Stimulated activated CD8-positive, alpha-beta memory T cell treated with anti-CD3 and anti-CD28 coated beads, Interleukin-12 subunit alpha, Interleukin-12 subunit beta, amount 100 ng/mL, for 4 hours (primary cell): ENCODE measurements around the gene ORMDL2.

Experiments
- DNase-seq: peaks from one replicate; pipeline ENCODE4 v3.0.0-alpha.2; 2020; ENCODE audit warnings: low read depth

Gene ORMDL2, protein sequence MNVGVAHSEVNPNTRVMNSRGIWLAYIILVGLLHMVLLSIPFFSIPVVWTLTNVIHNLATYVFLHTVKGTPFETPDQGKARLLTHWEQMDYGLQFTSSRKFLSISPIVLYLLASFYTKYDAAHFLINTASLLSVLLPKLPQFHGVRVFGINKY

GRCh38 chr12:55817345-55818139 is at the start of gene ORMDL2, which contains the start of gene SARNP:
Gene ORMDL2, plus strand, starts transcription at chr12:55818041. Its CDS starts 959 bp downstream, at chr12:55819000.
Gene SARNP, minus strand, starts transcription at chr12:55817724. Its CDS starts 23 bp downstream, at chr12:55817701.
- peak; percentile 88 for DNase-seq

DNA sequence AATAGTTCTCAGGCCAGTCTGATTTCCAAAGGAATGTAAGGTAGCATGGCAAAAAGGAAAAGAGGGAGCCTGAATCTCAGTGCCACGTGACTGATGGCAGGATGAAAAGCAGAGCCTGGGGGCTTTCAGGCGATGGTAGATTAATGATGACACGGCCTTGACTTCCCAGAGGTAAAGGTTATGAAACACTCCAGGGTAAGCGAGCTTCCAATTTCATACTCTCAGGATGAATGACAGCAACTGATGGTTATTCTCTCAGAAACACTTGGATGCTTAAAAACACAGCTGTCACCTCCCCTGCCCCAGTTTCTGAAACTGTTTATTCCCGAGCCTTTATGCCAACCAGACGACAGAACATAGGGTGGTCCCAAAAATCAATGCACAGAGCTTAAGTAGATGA is 46.1 kb upstream of the ORMDL2 start:
- DNase-seq = no peak

DNA sequence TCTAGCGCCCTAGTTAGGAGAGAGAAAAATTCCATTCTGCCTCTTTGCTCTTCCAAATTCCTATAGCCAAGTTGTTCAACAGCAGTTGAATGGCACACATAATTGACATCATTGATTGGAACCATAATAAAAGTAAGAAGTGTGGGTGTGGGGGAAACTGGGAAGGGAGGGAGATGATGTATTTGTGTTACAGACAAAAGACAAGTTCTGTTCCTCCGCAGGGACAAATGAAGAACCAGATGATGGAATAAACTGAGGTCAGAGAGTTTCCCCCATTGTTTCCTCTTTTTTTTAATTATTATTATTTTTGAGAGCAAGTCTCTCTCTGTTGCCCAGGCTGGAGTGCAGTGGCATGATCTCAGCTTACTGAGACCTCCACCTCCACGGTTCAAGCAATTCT is 40.0 kb upstream of the ORMDL2 start:
- DNase-seq = no peak

- no peak for DNase-seq
Observed at GRCh38 chr12:55780685-55781084, 37.2 kb upstream of the ORMDL2 start.

DNA sequence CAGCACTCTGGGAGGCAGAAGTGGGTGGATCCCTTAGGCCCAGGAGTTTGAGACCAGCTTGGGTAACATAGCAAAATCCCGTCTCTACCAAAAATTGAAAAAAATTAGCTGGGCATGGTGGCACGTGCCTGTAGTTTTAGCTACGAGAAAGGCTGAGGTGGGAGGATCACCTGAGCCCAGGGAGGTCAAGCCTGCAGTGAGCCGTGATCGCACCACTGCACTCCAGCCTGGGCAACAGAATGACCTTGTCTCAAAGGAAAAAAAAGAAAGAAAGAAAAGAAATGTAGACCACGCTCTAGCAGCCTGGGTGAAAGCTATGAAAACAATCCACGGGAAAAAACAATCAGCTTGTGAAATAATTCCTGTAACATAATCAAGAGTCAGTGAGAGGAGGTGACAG is 29.3 kb upstream of the ORMDL2 start:
- no peak for DNase-seq

GRCh38 chr12:55789171-55789570 is 28.7 kb upstream of the ORMDL2 start:
- no peak for DNase-seq

DNA sequence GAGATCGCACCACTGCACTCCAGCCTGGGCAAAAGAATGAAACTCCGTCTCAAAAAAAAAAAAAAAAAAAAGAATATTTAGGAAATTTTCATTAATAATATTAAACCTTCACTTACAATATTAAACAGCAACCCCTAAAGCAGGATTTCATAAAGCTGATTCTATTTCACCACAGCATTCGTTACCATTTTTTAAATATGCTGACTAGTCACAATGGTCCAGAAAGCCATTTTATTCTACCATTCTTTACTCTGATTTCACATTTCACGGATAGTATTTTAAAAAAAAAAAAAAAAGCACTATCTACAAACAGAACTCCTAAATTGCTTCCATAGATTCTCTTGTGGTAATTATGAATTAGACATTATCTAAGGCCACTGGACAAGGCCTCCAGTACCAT is 27.9 kb upstream of the ORMDL2 start:
- DNase-seq = no peak

DNA sequence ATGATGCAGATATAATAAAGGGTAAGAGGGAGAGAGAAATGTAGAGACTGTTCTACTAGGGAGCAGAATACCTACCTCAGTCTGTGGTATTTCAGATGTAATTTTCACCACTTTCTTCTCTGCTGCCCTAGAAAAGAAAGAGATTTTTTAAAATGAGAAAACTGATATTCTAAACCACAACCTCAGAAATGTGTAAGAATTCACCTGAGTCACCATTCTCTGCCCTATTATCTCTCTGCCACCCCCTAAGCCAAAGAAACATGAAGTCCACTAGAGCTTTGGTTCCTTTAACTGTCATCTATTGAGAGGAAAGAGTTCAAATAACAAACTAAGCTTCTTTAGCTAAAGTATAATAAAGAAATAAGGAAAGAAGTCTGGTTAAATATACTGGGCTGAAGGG is 21.9 kb upstream of the ORMDL2 start:
- DNase-seq = no peak

- DNase-seq = no peak
Observed at GRCh38 chr12:55797068-55797467, 20.8 kb upstream of the ORMDL2 start.

- DNase-seq = no peak
Observed at GRCh38 chr12:55797550-55797949, 20.3 kb upstream of the ORMDL2 start.

- no peak for DNase-seq
Observed at GRCh38 chr12:55806982-55807381, 10.9 kb upstream of the ORMDL2 start.

- no peak for DNase-seq
Observed at GRCh38 chr12:55809274-55809673, 8.6 kb upstream of the ORMDL2 start.

DNA sequence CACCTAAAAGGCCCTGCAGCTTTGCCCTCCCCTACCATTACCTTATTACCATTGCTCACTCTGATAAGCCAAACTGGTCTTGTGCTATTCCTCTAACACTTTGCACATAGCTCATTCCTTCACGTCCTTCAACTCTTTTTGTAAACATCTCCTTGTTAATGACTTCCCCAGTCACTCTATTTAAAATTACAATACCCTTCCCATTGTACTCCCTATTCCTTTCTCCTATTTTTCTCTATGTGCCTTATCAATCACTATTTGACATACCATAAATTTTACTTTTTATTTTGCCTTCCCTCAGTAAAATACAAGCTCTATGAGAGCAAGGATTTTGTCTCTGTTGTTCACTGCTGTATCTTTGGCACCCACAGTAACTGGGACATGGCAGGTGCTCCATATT is 5.8 kb upstream of the ORMDL2 start:
- no peak for DNase-seq

- DNase-seq = no peak
Observed at GRCh38 chr12:55814257-55814656, 3.6 kb upstream of the ORMDL2 start.

GRCh38 chr12:55815473-55815872 is 2.4 kb upstream of the ORMDL2 start:
- no peak for DNase-seq

DNA sequence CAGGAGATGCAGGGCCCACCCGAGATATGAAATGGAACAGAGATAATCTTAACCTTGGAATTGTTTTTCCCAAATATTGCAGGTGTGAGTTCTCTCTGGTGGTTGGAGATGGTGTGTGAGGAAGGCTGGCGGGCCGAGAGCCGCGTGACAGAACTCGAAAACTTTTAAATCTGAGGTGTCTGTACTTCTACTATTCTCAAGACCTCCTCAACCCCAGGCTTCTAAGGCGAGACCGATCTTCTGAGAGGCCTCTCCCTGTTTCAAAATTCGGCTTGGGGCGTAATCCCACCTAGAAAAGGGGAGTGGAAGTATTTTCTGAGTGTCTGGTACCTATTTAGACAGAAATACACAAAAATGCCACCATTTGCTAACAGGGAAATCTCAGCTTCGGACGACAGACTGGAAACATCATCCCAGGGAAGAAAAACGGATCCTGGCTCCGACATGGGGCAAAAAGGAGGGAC is 928 bp upstream of the ORMDL2 start:
- no peak for DNase-seq

DNA sequence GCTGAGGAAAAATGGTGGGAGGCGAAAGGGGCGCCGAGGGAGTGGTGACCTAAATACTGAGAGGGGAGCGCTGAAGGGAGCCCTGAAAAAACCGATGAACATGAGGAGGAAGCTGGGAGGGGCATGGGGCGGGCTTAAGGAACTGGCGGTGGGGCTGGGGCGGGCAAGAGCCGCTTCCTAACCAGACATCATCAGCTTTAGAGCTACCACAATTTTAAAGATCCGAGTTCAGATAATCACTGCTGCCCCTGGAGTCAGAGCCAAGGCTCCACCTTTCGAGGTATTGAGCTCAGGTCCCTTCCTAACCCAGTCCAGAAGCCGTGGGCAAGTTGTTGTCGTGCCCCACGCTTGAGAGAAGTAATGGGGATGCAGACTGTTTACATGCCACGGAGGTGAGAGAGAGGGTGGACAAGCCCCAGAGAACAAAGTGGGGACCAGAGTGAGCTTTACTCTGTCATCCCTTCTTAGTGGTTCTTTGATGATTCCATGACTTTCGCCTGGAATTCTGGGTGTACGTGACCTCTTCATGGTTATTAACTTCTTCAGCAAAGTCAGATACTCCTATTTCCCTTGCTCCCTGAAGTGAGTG is 393 bp downstream of the ORMDL2 start:
- no peak for DNase-seq

GRCh38 chr12:55818886-55819285 is 1.0 kb downstream of the ORMDL2 start:
- DNase-seq = no peak

DNA sequence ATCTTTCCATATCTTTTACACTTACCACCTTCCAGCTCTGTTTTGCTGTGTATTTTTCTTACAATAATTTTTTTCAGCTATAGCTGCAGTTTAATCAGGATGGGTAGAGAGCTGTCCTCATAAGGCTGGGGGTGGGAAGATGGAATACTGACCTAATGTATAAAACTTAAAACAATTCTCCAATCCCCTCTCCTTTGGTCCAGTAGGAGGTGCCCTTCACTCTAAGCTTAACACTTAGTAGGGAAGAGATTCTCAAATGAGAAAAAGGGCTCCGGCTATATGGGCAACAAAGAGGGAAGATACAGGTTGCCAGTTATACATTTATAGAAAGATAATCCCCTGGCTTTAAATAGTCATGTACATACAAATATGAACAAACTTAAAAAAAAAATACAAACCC is 2.8 kb downstream of the ORMDL2 start:
- DNase-seq = no peak

GRCh38 chr12:55822228-55822627 is 4.4 kb downstream of the ORMDL2 start:
- no peak for DNase-seq

GRCh38 chr12:55823419-55823818 is 5.6 kb downstream of the ORMDL2 start:
- no peak for DNase-seq

DNA sequence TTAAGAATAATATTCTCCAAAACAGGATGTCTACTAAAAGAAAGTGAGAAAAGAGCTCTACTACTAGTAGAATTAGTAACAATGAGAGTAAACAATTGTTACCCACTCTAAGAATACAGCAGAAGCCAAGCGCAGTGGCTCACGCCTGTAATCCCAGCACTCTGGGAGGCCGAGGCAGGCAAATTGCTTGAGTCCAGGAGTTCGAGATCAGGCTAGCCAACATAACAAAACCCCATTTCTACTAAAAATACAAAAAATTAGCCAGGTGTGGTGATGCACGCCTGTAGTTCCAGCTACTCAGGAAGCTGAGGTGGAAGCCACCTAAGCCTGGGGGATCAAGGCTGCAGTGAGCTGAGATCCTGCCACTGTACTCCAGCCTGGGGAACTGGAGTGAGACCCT is 6.9 kb downstream of the ORMDL2 start:
- no peak for DNase-seq

- no peak for DNase-seq
Observed at GRCh38 chr12:55827806-55828205, 10.0 kb downstream of the ORMDL2 start.
